Stimulated activated CD8-positive, alpha-beta memory T cell treated with anti-CD3 and anti-CD28 coated beads, Interleukin-15, amount 100 ng/mL, for 1 hour (primary cell): ENCODE measurements around the gene ZSCAN10.
"Not testable (repeated sequence)": the region's sequence is repeated elsewhere in the genome, so short reads cannot be mapped to it uniquely, and the experiment has no call there.

Experiments used
- DNase-seq: peaks from one replicate; pipeline ENCODE4 v3.0.0-alpha.2; 2020; ENCODE audit warnings: low read depth

Gene ZSCAN10

GRCh38 chr16:3063625-3064386, 35.3 kb downstream of the ZSCAN10 start:
- DNase-seq: no peak

GRCh38 chr16:3062553-3062952, 36.5 kb downstream of the ZSCAN10 start:
- no peak for DNase-seq

- no peak for DNase-seq
These were observed 38.6 kb downstream of the ZSCAN10 start for GRCh38 chr16:3060339-3061127.

GRCh38 chr16:3059723-3060242, 39.3 kb downstream of the ZSCAN10 start:
- no peak for DNase-seq

GRCh38 chr16:3059041-3059722, 39.9 kb downstream of the ZSCAN10 start:
- peak; percentile 71 for DNase-seq

- DNase-seq: no peak
These were observed 40.7 kb downstream of the ZSCAN10 start for GRCh38 chr16:3058139-3059030.

- no peak for DNase-seq
These were observed 41.6 kb downstream of the ZSCAN10 start for GRCh38 chr16:3057181-3058138.

GRCh38 chr16:3056336-3057180, 42.5 kb downstream of the ZSCAN10 start:
- DNase-seq: no peak

GRCh38 chr16:3055734-3056115, 43.4 kb downstream of the ZSCAN10 start:
- not testable (repeated sequence) for DNase-seq

- DNase-seq: no peak
These were observed 43.9 kb downstream of the ZSCAN10 start for GRCh38 chr16:3054965-3055733.

GRCh38 chr16:3053330-3053710, 45.8 kb downstream of the ZSCAN10 start:
- not testable (repeated sequence) for DNase-seq

GRCh38 chr16:3052571-3053329, 46.3 kb downstream of the ZSCAN10 start:
- not testable (repeated sequence) for DNase-seq

GRCh38 chr16:3051494-3051893, 47.6 kb downstream of the ZSCAN10 start:
- no peak for DNase-seq

GRCh38 chr16:3051009-3051408, 48.1 kb downstream of the ZSCAN10 start:
- no peak for DNase-seq

GRCh38 chr16:3050487-3050886, 48.6 kb downstream of the ZSCAN10 start:
- no peak for DNase-seq

- no peak for DNase-seq
These were observed 49.1 kb downstream of the ZSCAN10 start for GRCh38 chr16:3049921-3050481.

- DNase-seq: no peak
These were observed 51.7 kb downstream of the ZSCAN10 start for GRCh38 chr16:3047387-3047720.
